IMR-90 (cell line): ENCODE measurements around the gene AGBL1. TPM values are rescaled to one million over a fixed set of nuclear protein-coding genes. Genes with fewer than 3 reads are reported as not detected.

Source experiments
- ATAC-seq: fragments of 200-7000 bp; cut with Tn5 transposase; 2 replicates; pipeline ENCODE4 v1.9.1; 2020; ENCODE audit warnings: low read depth, mild to moderate bottlenecking, moderate library complexity
- BruUV-seq: library from RNA; stranded (reverse); fragments of 400-500 nt; replicated peaks from 2 replicates; lab custom pipeline; 2021; lab: Mats Ljungman, UMichigan
- CTCF ChIA-PET: fragments of 300-600 bp; formaldehyde crosslinking; extraction: SDS; loops from one replicate; lab custom pipeline; 2021; ENCODE audit warnings: antibody characterized with exemption; lab: Yijun Ruan, JAX
- POLR2A ChIA-PET: fragments of 300-600 bp; sonication (Branson Sonifier 250); formaldehyde crosslinking; loops from one replicate; lab custom pipeline; 2022; ENCODE audit warnings: antibody characterized with exemption; ENCODE audit not compliant: unreplicated experiment; lab: Charles Lee
- DNase-seq: peaks from one replicate; pipeline ENCODE4 v3.0.0; 2013
- H2AFZ ChIP-seq: replicated peaks from 2 replicates; pipeline ENCODE3; 2013; ENCODE audit warnings: low read length, mild to moderate bottlenecking; ENCODE audit not compliant: poor library complexity
- H2AK5ac ChIP-seq: 2 replicates; pipeline ENCODE4 v1.6.1; 2013; ENCODE audit warnings: low read depth, low read length, inconsistent platforms
- H2AK9ac ChIP-seq: replicated peaks from 2 replicates; pipeline ENCODE3; 2013; ENCODE audit warnings: mild to moderate bottlenecking, low read depth, low read length, moderate library complexity; ENCODE audit not compliant: poor library complexity
- H2BK120ac ChIP-seq: 2 replicates; pipeline ENCODE4 v1.6.1; 2013; ENCODE audit warnings: low read depth, low read length, inconsistent platforms
- H2BK15ac ChIP-seq: 3 replicates; pipeline ENCODE4 v1.6.1; 2013; ENCODE audit warnings: low read depth, low read length, inconsistent platforms
- H2BK20ac ChIP-seq: 2 replicates; pipeline ENCODE4 v1.6.1; 2013; ENCODE audit warnings: low read depth, mild to moderate bottlenecking, inconsistent platforms, low read length, moderate library complexity
- H2BK5ac ChIP-seq: 2 replicates; pipeline ENCODE4 v1.6.1; 2013; ENCODE audit warnings: mild to moderate bottlenecking, low read depth, low read length, inconsistent platforms; ENCODE audit not compliant: poor library complexity, severe bottlenecking
- H3K14ac ChIP-seq: replicated peaks from 2 replicates; pipeline ENCODE4 v1.6.1; 2013; ENCODE audit warnings: low read depth, low read length, inconsistent platforms
- H3K18ac ChIP-seq: 2 replicates; pipeline ENCODE4 v1.6.1; 2013; ENCODE audit warnings: low read depth, low read length, control low read depth
- H3K23ac ChIP-seq: 2 replicates; pipeline ENCODE4 v1.6.1; 2013; ENCODE audit warnings: low read depth, low read length, inconsistent platforms
- H3K27ac ChIP-seq: 2 replicates; pipeline ENCODE4 v1.5.1; 2013; ENCODE audit warnings: mild to moderate bottlenecking, control low read depth, low read length; ENCODE audit not compliant: insufficient read depth
- H3K27me3 ChIP-seq: 2 replicates; pipeline ENCODE4 v1.6.1; 2013; ENCODE audit warnings: low read length; ENCODE audit not compliant: control insufficient read depth, insufficient read depth
- H3K36me3 ChIP-seq: 2 replicates; pipeline ENCODE4 v1.6.1; 2013; ENCODE audit warnings: low read length, mixed read lengths; ENCODE audit not compliant: control insufficient read depth, insufficient read depth
- H3K4ac ChIP-seq: 2 replicates; pipeline ENCODE4 v1.6.1; 2013; ENCODE audit warnings: low read depth, low read length, inconsistent platforms
- H3K4me1 ChIP-seq: 2 replicates; pipeline ENCODE4 v1.6.1; 2013; ENCODE audit warnings: low read length, mixed read lengths; ENCODE audit not compliant: control insufficient read depth, insufficient read depth
- H3K4me2 ChIP-seq: 2 replicates; pipeline ENCODE4 v1.6.1; 2013; ENCODE audit warnings: low read depth, mild to moderate bottlenecking, control low read depth, low read length, moderate library complexity
- H3K4me3 ChIP-seq: 2 replicates; pipeline ENCODE4 v1.5.1; 2013; ENCODE audit warnings: low read depth, mild to moderate bottlenecking, control low read depth, low read length, moderate library complexity; ENCODE audit not compliant: insufficient read depth
- H3K56ac ChIP-seq: 2 replicates; pipeline ENCODE4 v1.6.1; 2013; ENCODE audit warnings: low read length, inconsistent platforms; ENCODE audit not compliant: insufficient read depth; ENCODE audit errors: extremely low read depth
- H3K79me1 ChIP-seq, 2 experiments: 2 replicates each; pipeline ENCODE4 v1.6.1; 2013; ENCODE audit warnings: low read length in 2 of 2, inconsistent platforms in 1 of 2, low read depth in 1 of 2
- H3K9ac ChIP-seq: 2 replicates; pipeline ENCODE4 v1.6.1; 2013; ENCODE audit warnings: low read depth, low read length, control low read depth
- H3K9me1 ChIP-seq: 2 replicates; pipeline ENCODE4 v1.6.1; 2013; ENCODE audit warnings: low read length, inconsistent platforms; ENCODE audit not compliant: insufficient read depth
- H3K9me3 ChIP-seq: 2 replicates; pipeline ENCODE4 v1.6.1; 2013; ENCODE audit warnings: low read length; ENCODE audit not compliant: control insufficient read depth, insufficient read depth
- H4K20me1 ChIP-seq: 2 replicates; pipeline ENCODE4 v1.6.1; 2013; ENCODE audit warnings: low read length, inconsistent platforms; ENCODE audit not compliant: insufficient read depth
- H4K5ac ChIP-seq: 2 replicates; pipeline ENCODE4 v1.6.1; 2013; ENCODE audit warnings: mild to moderate bottlenecking, low read depth, low read length, control low read depth
- H4K8ac ChIP-seq, 2 experiments: 2 replicates each; pipeline ENCODE4 v1.6.1; 2013; ENCODE audit warnings: low read depth in 2 of 2, low read length in 2 of 2, control low read depth in 1 of 2, inconsistent platforms in 1 of 2
- H4K91ac ChIP-seq: 2 replicates; pipeline ENCODE4 v1.6.1; 2013; ENCODE audit warnings: low read depth, low read length, inconsistent platforms; ENCODE audit not compliant: insufficient read depth
- BHLHE40 ChIP-seq: fragments of 150-350 bp; IDR thresholded peaks from 2 replicates; pipeline ENCODE4 v1.6.1; 2016; ENCODE audit warnings: mild to moderate bottlenecking, low read depth, low read length
- FOS ChIP-seq: fragments of 150-350 bp; IDR thresholded peaks from 2 replicates; pipeline ENCODE4 v1.6.1; 2016; ENCODE audit warnings: low read depth, low read length
- MAFK ChIP-seq: IDR thresholded peaks from 2 replicates; pipeline ENCODE4 v1.6.1; 2012; ENCODE audit warnings: low read depth, low read length, improper control_type of control experiment
- NFE2L2 ChIP-seq: fragments of 150-350 bp; IDR thresholded peaks from 2 replicates; pipeline ENCODE4 v1.6.1; 2016; ENCODE audit warnings: low read depth, mild to moderate bottlenecking, low read length
- RAD21 ChIP-seq: IDR thresholded peaks from 2 replicates; pipeline ENCODE4 v1.6.1; 2012; ENCODE audit warnings: low read length, improper control_type of control experiment
- RFX5 ChIP-seq: IDR thresholded peaks from 2 replicates; pipeline ENCODE4 v1.8.0; 2012; ENCODE audit warnings: low read depth, mild to moderate bottlenecking, low read length, moderate library complexity
- SMC3 ChIP-seq: fragments of 150-350 bp; IDR thresholded peaks from 2 replicates; pipeline ENCODE4 v1.6.1; 2016; ENCODE audit warnings: low read depth, mild to moderate bottlenecking, antibody characterized with exemption, low read length, moderate library complexity
- WGBS, 2 experiments: methylation state at CpG; one replicate each; pipeline versions ENCODE4 v1.1.5 to v1.1.7; 2013; ENCODE audit warnings: missing lambda C conversion rate in 2 of 2; ENCODE audit not compliant: insufficient read length in 1 of 2; ENCODE audit errors: extremely low coverage in 2 of 2; 5-methylcytosine and 5-hydroxymethylcytosine counted together
- dilution Hi-C: fragments of 300-500 bp; cut with HindIII; formaldehyde crosslinking; loops from one replicate; pipeline ENCODE4 v1.14.3; 2018; ENCODE audit warnings: low sequenced_read_pairs; ENCODE audit not compliant: unreplicated experiment
- in situ Hi-C: fragments of 300-500 bp; cut with MboI; formaldehyde crosslinking; loops from 3 replicates; pipeline ENCODE4 v1.14.3; 2019; ENCODE audit warnings: low sequenced_read_pairs, inconsistent platforms, mixed read lengths
- intact Hi-C: fragments of 100-400 bp; cut with micrococcal nuclease; formaldehyde crosslinking; loops from 2 replicates; pipeline ENCODE4 v1.10.0; 2022
- polyA plus RNA-seq, 3 experiments: library from polyadenylated mRNA; depleted of rRNA; stranded (reverse); fragments of >200 nt; gene quantifications; 2 replicates each; pipeline ENCODE4 v1.2.3, GENCODE V29; 2012; ENCODE audit warnings: low replicate concordance in 1 of 3
- total RNA-seq: library from RNA; depleted of rRNA; stranded (reverse); fragments of >200 nt; gene quantifications from 2 replicates; pipeline ENCODE4 v1.2.3, GENCODE V29; 2012
- TF ChIP-seq, protein P1 (sequence below): conservative IDR thresholded peaks from 2 replicates; pipeline ENCODE4 v1.5.1; 2012; ENCODE audit warnings: mild to moderate bottlenecking, low read depth, low read length, improper control_type of control experiment
- TF ChIP-seq, protein P2 (sequence below): fragments of 150-350 bp; IDR thresholded peaks from 2 replicates; pipeline ENCODE4 v1.6.1; 2017; ENCODE audit warnings: mild to moderate bottlenecking, antibody characterized with exemption, low read length, low read depth

The AGBL1 gene
- total and polyA plus RNA-seq, 2 of the 4 experiments (the other 2 are of a cell fraction) = not detected

DNA sequence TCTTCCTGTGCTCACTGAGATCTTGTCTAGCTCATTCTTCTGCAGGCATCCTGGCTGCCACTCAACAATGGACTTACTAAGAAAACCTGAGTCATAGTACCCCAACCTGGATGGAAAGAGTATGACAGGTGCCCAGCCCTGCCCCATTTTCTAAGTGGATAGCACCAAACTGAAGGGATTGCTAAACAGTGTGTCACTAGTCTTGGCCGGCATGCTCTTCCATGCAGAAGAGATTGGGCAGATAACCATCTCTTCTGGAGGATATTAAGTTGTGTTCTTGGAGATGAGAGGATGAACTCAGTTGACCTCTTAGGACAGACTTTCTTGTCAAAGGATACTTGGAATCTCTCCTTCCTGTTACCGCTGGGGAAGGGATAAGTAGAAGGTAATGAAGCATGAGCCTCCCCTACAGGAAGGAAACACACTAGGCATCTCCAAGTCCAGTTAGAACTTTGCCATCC is 797.5 kb downstream of the AGBL1 start:
- in situ Hi-C loops = no loop called here
- H2BK20ac ChIP-seq = no peak overlapping the region
- no peaks in the 10 kb centered on the region for H4K20me1 ChIP-seq
- no peak overlapping the region for H2BK120ac ChIP-seq
- no peak overlapping the region for H2AFZ ChIP-seq
- no peak overlapping the region for H2BK5ac ChIP-seq
- no peak overlapping the region for H2AK9ac ChIP-seq
- ChIA-PET CTCF (no interaction called here), POLR2A (no interaction called here)
- H3K23ac ChIP-seq = no peak overlapping the region
- H4K8ac ChIP-seq = no peak overlapping the region
- H2BK15ac ChIP-seq = no peak overlapping the region
- no peak overlapping the region for H3K27ac ChIP-seq
- no peak overlapping the region for H2AK5ac ChIP-seq
- H3K56ac ChIP-seq = no peak overlapping the region
- H3K4me1 ChIP-seq = no peaks in the 10 kb centered on the region
- DNase-seq (no peak), ATAC-seq (no peak)
- peaks cover 14% of the 10 kb centered on the region for H3K9me3 ChIP-seq
- no peak overlapping the region for H4K5ac ChIP-seq
- H3K36me3 ChIP-seq = no peaks in the 10 kb centered on the region
- H3K4ac ChIP-seq = no peak overlapping the region
- WGBS, 2 experiments = no CpG with 5 or more reads among the region's 2 CpGs
- H3K9me1 ChIP-seq = no peaks in the 10 kb centered on the region
- H3K79me1 ChIP-seq = no peaks in the 10 kb centered on the region
- TF ChIP-seq, protein P1, sequence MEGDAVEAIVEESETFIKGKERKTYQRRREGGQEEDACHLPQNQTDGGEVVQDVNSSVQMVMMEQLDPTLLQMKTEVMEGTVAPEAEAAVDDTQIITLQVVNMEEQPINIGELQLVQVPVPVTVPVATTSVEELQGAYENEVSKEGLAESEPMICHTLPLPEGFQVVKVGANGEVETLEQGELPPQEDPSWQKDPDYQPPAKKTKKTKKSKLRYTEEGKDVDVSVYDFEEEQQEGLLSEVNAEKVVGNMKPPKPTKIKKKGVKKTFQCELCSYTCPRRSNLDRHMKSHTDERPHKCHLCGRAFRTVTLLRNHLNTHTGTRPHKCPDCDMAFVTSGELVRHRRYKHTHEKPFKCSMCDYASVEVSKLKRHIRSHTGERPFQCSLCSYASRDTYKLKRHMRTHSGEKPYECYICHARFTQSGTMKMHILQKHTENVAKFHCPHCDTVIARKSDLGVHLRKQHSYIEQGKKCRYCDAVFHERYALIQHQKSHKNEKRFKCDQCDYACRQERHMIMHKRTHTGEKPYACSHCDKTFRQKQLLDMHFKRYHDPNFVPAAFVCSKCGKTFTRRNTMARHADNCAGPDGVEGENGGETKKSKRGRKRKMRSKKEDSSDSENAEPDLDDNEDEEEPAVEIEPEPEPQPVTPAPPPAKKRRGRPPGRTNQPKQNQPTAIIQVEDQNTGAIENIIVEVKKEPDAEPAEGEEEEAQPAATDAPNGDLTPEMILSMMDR = no peak
- no peak for TF ChIP-seq BHLHE40
- TF ChIP-seq RFX5 = no peak
- TF ChIP-seq MAFK = no peak
- TF ChIP-seq RAD21 = no peak
- no peak for TF ChIP-seq NFE2L2
- TF ChIP-seq, protein P2, sequence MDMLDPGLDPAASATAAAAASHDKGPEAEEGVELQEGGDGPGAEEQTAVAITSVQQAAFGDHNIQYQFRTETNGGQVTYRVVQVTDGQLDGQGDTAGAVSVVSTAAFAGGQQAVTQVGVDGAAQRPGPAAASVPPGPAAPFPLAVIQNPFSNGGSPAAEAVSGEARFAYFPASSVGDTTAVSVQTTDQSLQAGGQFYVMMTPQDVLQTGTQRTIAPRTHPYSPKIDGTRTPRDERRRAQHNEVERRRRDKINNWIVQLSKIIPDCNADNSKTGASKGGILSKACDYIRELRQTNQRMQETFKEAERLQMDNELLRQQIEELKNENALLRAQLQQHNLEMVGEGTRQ = no peak
- TF ChIP-seq SMC3 = no peak
- no peak for TF ChIP-seq FOS
- H3K18ac ChIP-seq = no peak overlapping the region
- BruUV-seq = no TSS peak
- no peak overlapping the region for H3K9ac ChIP-seq
- dilution Hi-C loops = no loop called here
- no peak overlapping the region for H3K14ac ChIP-seq
- intact Hi-C loops = no loop called here
- H3K4me3 ChIP-seq = no peak overlapping the region
- H4K91ac ChIP-seq = no peak overlapping the region
- H3K27me3 ChIP-seq = no peaks in the 10 kb centered on the region
- no peak overlapping the region for H3K4me2 ChIP-seq
